Nephron (organoid): ENCODE results near the gene IL20RB.

ENCODE experiments used
- H3K27ac Mint-ChIP-seq, 3 experiments: 2 replicates each; pipeline ENCODE4 v1.8.0; 2020; ENCODE audit warnings: mixed read lengths in 3 of 3, mild to moderate bottlenecking in 2 of 3, moderate library complexity in 1 of 3
- H3K27me3 Mint-ChIP-seq: 2 replicates; pipeline ENCODE4 v1.8.0; 2021; ENCODE audit warnings: low read depth, mild to moderate bottlenecking, moderate library complexity, mixed read lengths
- H3K36me3 Mint-ChIP-seq: 2 replicates; pipeline ENCODE4 v1.8.0; 2020; ENCODE audit warnings: low read depth, mixed read lengths
- H3K4me1 Mint-ChIP-seq: 2 replicates; pipeline ENCODE4 v1.8.0; 2020; ENCODE audit warnings: mixed read lengths
- H3K4me3 Mint-ChIP-seq, 3 experiments: 2 replicates each; pipeline ENCODE4 v1.8.0; 2020; ENCODE audit warnings: mild to moderate bottlenecking in 3 of 3, mixed read lengths in 3 of 3, moderate library complexity in 2 of 3
- H3K9me3 Mint-ChIP-seq: 2 replicates; pipeline ENCODE4 v1.8.0; 2020; ENCODE audit warnings: mixed read lengths
- CTCF ChIP-seq, 3 experiments: fragments of 200-600 bp; sonication (generic); IDR thresholded peaks; one replicate each; pipeline ENCODE4 v1.5.0; 2021; ENCODE audit warnings: antibody characterized with exemption in 3 of 3; ENCODE audit not compliant: unreplicated experiment in 3 of 3

Gene IL20RB

GRCh38 chr3:136916223-136916622, 41.6 kb upstream of the IL20RB start:
- Mint-ChIP-seq H3K36me3 (peaks cover 79% of the 10 kb centered on the region), H3K27ac (no peak overlapping the region), H3K27me3 (no peaks in the 10 kb centered on the region), H3K9me3 (peaks cover 49% of the 10 kb centered on the region), H3K4me3 (no peak overlapping the region), H3K4me1 (no peaks in the 10 kb centered on the region)
- TF ChIP-seq CTCF (IDR thresholded peaks at IDR 0.05; ENCODE audit: unreplicated experiment in 3 of 3): no peak

GRCh38 chr3:136919799-136920580, 37.8 kb upstream of the IL20RB start:
- Mint-ChIP-seq H3K36me3 (peaks cover 53% of the 10 kb centered on the region), H3K9me3 (peaks cover 22% of the 10 kb centered on the region), H3K27ac (no peak overlapping the region), H3K27me3 (no peaks in the 10 kb centered on the region), H3K4me3 (no peak overlapping the region), H3K4me1 (no peaks in the 10 kb centered on the region)
- no peak for TF ChIP-seq CTCF (IDR thresholded peaks at IDR 0.05; ENCODE audit: unreplicated experiment in 3 of 3)

- Mint-ChIP-seq H3K4me3 (no peak overlapping the region), H3K27ac (no peak overlapping the region), H3K27me3 (no peaks in the 10 kb centered on the region), H3K9me3 (peaks cover 17% of the 10 kb centered on the region), H3K4me1 (no peaks in the 10 kb centered on the region), H3K36me3 (peaks cover 45% of the 10 kb centered on the region)
- TF ChIP-seq CTCF (IDR thresholded peaks at IDR 0.05; ENCODE audit: unreplicated experiment in 3 of 3): no peak
These were observed 36.7 kb upstream of the IL20RB start for GRCh38 chr3:136920904-136921611.

GRCh38 chr3:136925425-136926190, 32.2 kb upstream of the IL20RB start:
- H3K4me1 Mint-ChIP-seq: peaks cover 9% of the 10 kb centered on the region
- TF ChIP-seq CTCF (IDR thresholded peaks at IDR 0.05; ENCODE audit: unreplicated experiment in 3 of 3): no peak
- peaks cover 30% of the 10 kb centered on the region for H3K36me3 Mint-ChIP-seq
- no peak overlapping the region for H3K27ac Mint-ChIP-seq
- peaks cover 7% of the 10 kb centered on the region for H3K9me3 Mint-ChIP-seq
- no peak overlapping the region for H3K4me3 Mint-ChIP-seq
- H3K27me3 Mint-ChIP-seq: no peaks in the 10 kb centered on the region

GRCh38 chr3:136928240-136928639, 29.5 kb upstream of the IL20RB start:
- Mint-ChIP-seq H3K4me3 (no peak overlapping the region), H3K36me3 (peaks cover 18% of the 10 kb centered on the region), H3K27ac (no peak overlapping the region), H3K27me3 (no peaks in the 10 kb centered on the region), H3K4me1 (peaks cover 16% of the 10 kb centered on the region), H3K9me3 (no peaks in the 10 kb centered on the region)
- no peak for TF ChIP-seq CTCF (IDR thresholded peaks at IDR 0.05; ENCODE audit: unreplicated experiment in 3 of 3)
